ENCODE measurements around the gene CNTN5. TPM values are rescaled to one million over a fixed set of nuclear protein-coding genes. Genes with fewer than 3 reads are reported as not detected.

CNTN5 gene
- total RNA-seq, 4 donors from 2014 or later: 0.51 to 2.3 (median 0.58) TPM; not detected in 1

DNA sequence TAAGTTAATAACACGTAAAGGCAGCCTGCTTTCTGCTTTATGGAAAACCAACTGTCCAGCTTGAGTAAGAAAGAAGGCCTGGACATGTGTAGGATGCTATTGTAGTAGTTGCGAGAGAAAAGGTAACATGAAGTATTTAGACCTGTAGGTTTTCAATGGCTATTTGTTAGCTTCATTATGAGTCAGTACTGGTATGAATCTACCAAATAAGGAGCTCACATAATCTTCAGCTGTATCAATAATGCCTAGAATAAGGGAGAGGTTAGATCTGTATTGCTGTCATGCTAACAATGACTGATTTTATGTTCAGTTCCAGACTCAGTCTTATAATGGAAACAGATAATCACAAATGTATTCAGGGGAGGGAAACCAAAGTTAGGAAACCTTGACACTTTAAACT, 550.3 kb downstream of the CNTN5 start:
- intact Hi-C loops (cut with DNase I; ENCODE audit: low total_unique reads): no loop called here
- H3K27me3 ChIP-seq: no peaks in the 10 kb centered on the region
- DNase-seq: no peak
- no peaks in the 10 kb centered on the region for H3K9me3 ChIP-seq
- no peak overlapping the region for H3K27ac ChIP-seq
- H3K4me1 ChIP-seq: no peaks in the 10 kb centered on the region
- TF ChIP-seq POLR2A (IDR thresholded peaks at IDR 0.05) (no peak), CTCF (IDR thresholded peaks at IDR 0.05) (no peak)
- no peaks in the 10 kb centered on the region for H3K36me3 ChIP-seq
- no peak overlapping the region for H3K4me3 ChIP-seq

DNA sequence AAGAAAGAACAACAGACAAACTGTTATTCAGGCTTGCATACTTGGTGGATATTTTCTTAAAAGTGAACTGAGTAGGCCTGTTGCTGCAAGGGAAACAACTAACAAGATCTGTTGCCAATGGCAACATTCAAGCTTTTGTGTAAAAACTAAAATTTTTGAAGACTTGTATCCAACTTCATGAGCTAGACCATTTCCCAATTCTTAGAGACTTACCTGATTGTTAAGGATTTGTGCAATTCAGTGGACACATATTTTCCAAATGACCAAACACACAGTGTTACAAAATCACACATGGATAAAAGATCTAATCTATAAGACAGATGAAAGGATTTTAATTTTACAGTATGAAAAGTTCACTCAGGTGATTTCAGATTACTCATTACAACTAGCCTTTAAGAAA, 564.1 kb downstream of the CNTN5 start:
- no peaks in the 10 kb centered on the region for H3K36me3 ChIP-seq
- TF ChIP-seq CTCF (IDR thresholded peaks at IDR 0.05) (no peak), POLR2A (IDR thresholded peaks at IDR 0.05) (no peak)
- DNase-seq: no peak
- H3K4me1 ChIP-seq: no peaks in the 10 kb centered on the region
- no peak overlapping the region for H3K27ac ChIP-seq
- H3K9me3 ChIP-seq: no peaks in the 10 kb centered on the region
- intact Hi-C loops (cut with DNase I; ENCODE audit: low total_unique reads): no loop called here
- H3K27me3 ChIP-seq: no peaks in the 10 kb centered on the region
- H3K4me3 ChIP-seq: no peak overlapping the region

- Histone ChIP-seq H3K9me3 (no peaks in the 10 kb centered on the region), H3K27ac (no peak overlapping the region), H3K4me3 (no peak overlapping the region), H3K4me1 (no peaks in the 10 kb centered on the region), H3K27me3 (no peaks in the 10 kb centered on the region), H3K36me3 (no peaks in the 10 kb centered on the region)
- intact Hi-C loops (cut with DNase I; ENCODE audit: low total_unique reads): no loop called here
- no peak for DNase-seq
- TF ChIP-seq CTCF (IDR thresholded peaks at IDR 0.05) (no peak), POLR2A (IDR thresholded peaks at IDR 0.05) (no peak)
These were observed 564.9 kb downstream of the CNTN5 start for GRCh38 chr11:99585606-99586005.

DNA sequence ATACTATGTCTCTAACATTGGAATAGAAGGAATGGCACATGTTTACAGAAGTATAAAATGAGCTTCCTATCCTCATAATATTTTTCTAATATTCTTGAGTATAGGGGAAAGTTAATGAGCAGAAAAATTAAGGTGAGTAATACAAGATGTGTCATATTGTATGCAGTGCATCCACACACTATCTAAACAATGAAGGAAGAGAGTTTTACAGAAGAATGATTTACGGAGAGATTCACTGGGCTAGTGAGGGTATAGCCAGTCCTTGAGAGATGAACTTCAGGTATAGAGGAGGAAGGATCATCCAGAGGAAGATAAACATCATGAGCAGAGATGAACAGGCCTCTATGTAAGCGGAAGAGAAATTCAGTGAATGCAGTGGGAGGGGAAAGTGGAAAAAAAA, 569.0 kb downstream of the CNTN5 start:
- H3K4me1 ChIP-seq: no peaks in the 10 kb centered on the region
- no peak overlapping the region for H3K4me3 ChIP-seq
- H3K36me3 ChIP-seq: no peaks in the 10 kb centered on the region
- intact Hi-C loops (cut with DNase I; ENCODE audit: low total_unique reads): no loop called here
- H3K27me3 ChIP-seq: no peaks in the 10 kb centered on the region
- no peak for DNase-seq
- no peak overlapping the region for H3K27ac ChIP-seq
- TF ChIP-seq CTCF (IDR thresholded peaks at IDR 0.05): no peak
- TF ChIP-seq POLR2A (IDR thresholded peaks at IDR 0.05): no peak
- no peaks in the 10 kb centered on the region for H3K9me3 ChIP-seq

DNA sequence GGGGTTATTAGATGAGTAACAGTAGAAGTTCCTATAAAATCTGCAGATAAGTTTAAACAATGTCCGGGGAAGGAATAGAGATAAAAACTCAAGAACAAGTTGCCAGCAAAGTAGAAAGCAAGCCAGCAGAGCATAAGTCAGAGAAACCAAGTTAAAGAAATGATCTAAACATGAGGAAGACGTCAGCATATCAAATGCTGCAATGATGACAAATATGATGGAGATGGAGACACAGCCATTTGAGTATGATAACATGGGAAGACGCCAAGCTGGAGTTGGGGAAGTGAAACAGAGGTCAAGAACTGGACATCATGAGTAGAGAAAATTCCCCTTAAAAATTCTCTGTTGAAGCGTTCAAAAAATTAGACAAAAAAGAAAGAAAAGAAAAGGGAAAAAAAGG, 571.5 kb downstream of the CNTN5 start:
- H3K36me3 ChIP-seq: no peaks in the 10 kb centered on the region
- no peak for TF ChIP-seq POLR2A (IDR thresholded peaks at IDR 0.05)
- no peak for TF ChIP-seq CTCF (IDR thresholded peaks at IDR 0.05)
- no peaks in the 10 kb centered on the region for H3K27me3 ChIP-seq
- no peaks in the 10 kb centered on the region for H3K4me1 ChIP-seq
- DNase-seq: no peak
- H3K4me3 ChIP-seq: no peak overlapping the region
- H3K9me3 ChIP-seq: no peaks in the 10 kb centered on the region
- no peak overlapping the region for H3K27ac ChIP-seq
- intact Hi-C loops (cut with DNase I; ENCODE audit: low total_unique reads): no loop called here

All from uterus (tissue), 4 donors.